ENCODE measurements around the gene RADIL. TPM values are rescaled to one million over a fixed set of nuclear protein-coding genes. Genes with fewer than 3 reads are reported as not detected.
A peak's percentile ranks its signal among the peaks of the same experiment; 100 is the strongest.

The RADIL gene
- total and polyA plus RNA-seq, 9 of the 15 experiments (the other 6 are each of a cell fraction or from before 2014, with no cell fraction given) = 0.06 to 8.1 (median 1.9) TPM; not detected in 1

GRCh38 chr7:4906682-4907081 is 23.2 kb upstream of the RADIL start (continued):
- TF ChIP-seq NR0B1 (IDR thresholded peaks at IDR 0.05; ENCODE audit: partially characterized antibody) = no peak
- TF ChIP-seq FOXA1 (IDR thresholded peaks at IDR 0.05; ENCODE audit: borderline replicate concordance) = no peak
- TF ChIP-seq CSDE1 (IDR thresholded peaks at IDR 0.05) = no peak
- TF ChIP-seq TSC22D4 (tag; IDR thresholded peaks at IDR 0.05) = no peak
- no peak for TF ChIP-seq HMG20A (CRISPR knock-in tag; conservative IDR thresholded peaks at IDR 0.05)
- TF ChIP-seq AFF1 (IDR thresholded peaks at IDR 0.05; ENCODE audit: low read depth in 1 of 2, partially characterized antibody in 2 of 2) = no peak
- no peak for TF ChIP-seq SRSF9 (IDR thresholded peaks at IDR 0.05; ENCODE audit: borderline replicate concordance, low read depth, low read length)
- TF ChIP-seq JUN (IDR thresholded peaks at IDR 0.05; ENCODE audit: borderline replicate concordance, low read depth, low read length) = no peak
- no peak for TF ChIP-seq JUN (CRISPR knock-in tag; IDR thresholded peaks at IDR 0.05; ENCODE audit: borderline replicate concordance)
- TF ChIP-seq ZSCAN32 (CRISPR knock-in tag; IDR thresholded peaks at IDR 0.05) = no peak
- TF ChIP-seq ZNF609 (CRISPR knock-in tag; IDR thresholded peaks at IDR 0.05; ENCODE audit: borderline replicate concordance) = no peak
- no peak for TF ChIP-seq MEIS2 (IDR thresholded peaks at IDR 0.05; ENCODE audit: partially characterized antibody)
- no peak for TF ChIP-seq HDAC8 (tag; IDR thresholded peaks at IDR 0.05)
- no peak for TF ChIP-seq ZC3H11A (IDR thresholded peaks at IDR 0.05; ENCODE audit: low read depth, low read length)
- TF ChIP-seq ZNF707 (CRISPR knock-in tag; conservative IDR thresholded peaks at IDR 0.05) = no peak
- TF ChIP-seq CREM (IDR thresholded peaks at IDR 0.05; ENCODE audit: low read depth) = peak; percentile 68
- TF ChIP-seq CREB1 (IDR thresholded peaks at IDR 0.05) = peak; percentile 16; the same call in 1 of the 2 replicates
- TF ChIP-seq CREB1 (CRISPR knock-in tag; IDR thresholded peaks at IDR 0.05) = no peak
- no peak for TF ChIP-seq ZNF354B (CRISPR knock-in tag; IDR thresholded peaks at IDR 0.05)
